ENCODE measurements around the gene SLC25A47.

SLC25A47 gene

DNA sequence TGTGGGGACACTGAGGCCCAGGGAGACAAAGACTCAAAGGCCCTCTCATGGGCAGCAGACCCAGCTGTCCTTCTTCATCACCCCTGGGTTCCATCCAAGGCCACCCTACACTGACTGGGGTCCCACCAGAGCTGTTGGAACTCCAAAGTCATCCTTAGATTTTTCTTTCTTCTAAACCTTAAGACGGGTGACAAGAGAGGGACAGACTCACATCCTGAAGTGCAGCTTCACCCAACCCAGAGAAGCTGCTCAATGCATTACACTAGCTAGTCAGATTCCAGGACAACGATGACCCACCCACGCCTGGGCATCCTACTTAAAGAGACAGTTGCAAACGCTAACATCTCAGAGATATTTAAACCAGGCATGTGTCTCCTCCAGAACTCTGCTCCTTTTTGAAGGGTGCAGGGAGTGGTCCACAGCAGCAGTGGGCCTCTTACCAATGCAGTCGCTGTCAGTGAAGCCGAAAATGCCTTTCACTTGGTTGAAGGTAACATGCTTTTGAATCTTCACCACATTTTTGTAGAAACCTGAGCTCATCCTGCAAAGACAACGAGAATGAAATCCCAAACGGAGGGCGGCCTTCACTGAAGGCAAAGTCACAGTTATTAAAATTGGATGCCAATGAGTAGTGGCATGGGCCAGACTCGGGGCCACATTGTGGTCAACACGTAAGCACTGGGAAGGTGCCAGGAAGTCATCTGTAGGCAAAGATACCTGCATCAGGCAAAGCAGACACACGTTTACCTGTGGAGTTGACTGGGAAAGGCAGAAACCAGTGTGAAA lies 23.4 kb downstream of the SLC25A47 start:
- no peaks in the 10 kb centered on the region for H3K27me3 ChIP-seq (replicated peaks; ENCODE audit: insufficient read depth, low read length)

GRCh38 chr14:100348253-100348729 lies 25.2 kb downstream of the SLC25A47 start:
- Histone ChIP-seq H4K20me1 (ENCODE audit: insufficient read depth, low read length) (no peaks in the 10 kb centered on the region), H3K4me2 (ENCODE audit: low read depth, low read length) (no peak overlapping the region), H3F3A (ENCODE audit: insufficient read depth, low read length) (no peaks in the 10 kb centered on the region), H3K4me1 (ENCODE audit: low read length) (no peaks in the 10 kb centered on the region), H3K9me3 (replicated peaks; ENCODE audit: insufficient read depth, low read length) (no peaks in the 10 kb centered on the region), H3K79me2 (ENCODE audit: low read length) (no peaks in the 10 kb centered on the region), H3K27me3 (replicated peaks; ENCODE audit: insufficient read depth, low read length) (no peaks in the 10 kb centered on the region), H3K27ac (ENCODE audit: low read length) (no peak overlapping the region), H3K4me3 (ENCODE audit: low read length) (no peak overlapping the region), H3K36me3 (replicated peaks; ENCODE audit: insufficient read depth, low read length) (no peaks in the 10 kb centered on the region), H3K9me2 (replicated peaks; ENCODE audit: insufficient read depth, low read length) (no peaks in the 10 kb centered on the region), H2AFZ (ENCODE audit: low read length) (no peak overlapping the region), H3K9ac (ENCODE audit: low read length) (no peak overlapping the region)
- DNase-seq, result no peak
- TF ChIP-seq EZH2phosphoT487 (IDR thresholded peaks at IDR 0.05; ENCODE audit: low read length), result no peak
- TF ChIP-seq CTCF (IDR thresholded peaks at IDR 0.05; ENCODE audit: low read length), result no peak
- TF ChIP-seq EZH2 (optimal IDR thresholded peaks at IDR 0.05; ENCODE audit: low read depth, low read length), result no peak

More for the DNA sequence above, 23.4 kb downstream of the SLC25A47 start:
- Histone ChIP-seq H2AFZ (ENCODE audit: low read length) (no peak overlapping the region), H3K9me3 (replicated peaks; ENCODE audit: insufficient read depth, low read length) (no peaks in the 10 kb centered on the region), H3K4me2 (ENCODE audit: low read depth, low read length) (no peak overlapping the region), H3K27ac (ENCODE audit: low read length) (no peak overlapping the region), H3K9me2 (replicated peaks; ENCODE audit: insufficient read depth, low read length) (no peaks in the 10 kb centered on the region), H3K9ac (ENCODE audit: low read length) (no peak overlapping the region), H3K36me3 (replicated peaks; ENCODE audit: insufficient read depth, low read length) (no peaks in the 10 kb centered on the region), H3K4me1 (ENCODE audit: low read length) (no peaks in the 10 kb centered on the region), H4K20me1 (ENCODE audit: insufficient read depth, low read length) (no peaks in the 10 kb centered on the region), H3K4me3 (ENCODE audit: low read length) (no peak overlapping the region), H3K79me2 (ENCODE audit: low read length) (no peaks in the 10 kb centered on the region), H3F3A (ENCODE audit: insufficient read depth, low read length) (no peaks in the 10 kb centered on the region)
- DNase-seq, result no peak
- TF ChIP-seq CTCF (IDR thresholded peaks at IDR 0.05; ENCODE audit: low read length), result no peak
- TF ChIP-seq EZH2phosphoT487 (IDR thresholded peaks at IDR 0.05; ENCODE audit: low read length), result no peak
- TF ChIP-seq EZH2 (optimal IDR thresholded peaks at IDR 0.05; ENCODE audit: low read depth, low read length), result no peak

DNA sequence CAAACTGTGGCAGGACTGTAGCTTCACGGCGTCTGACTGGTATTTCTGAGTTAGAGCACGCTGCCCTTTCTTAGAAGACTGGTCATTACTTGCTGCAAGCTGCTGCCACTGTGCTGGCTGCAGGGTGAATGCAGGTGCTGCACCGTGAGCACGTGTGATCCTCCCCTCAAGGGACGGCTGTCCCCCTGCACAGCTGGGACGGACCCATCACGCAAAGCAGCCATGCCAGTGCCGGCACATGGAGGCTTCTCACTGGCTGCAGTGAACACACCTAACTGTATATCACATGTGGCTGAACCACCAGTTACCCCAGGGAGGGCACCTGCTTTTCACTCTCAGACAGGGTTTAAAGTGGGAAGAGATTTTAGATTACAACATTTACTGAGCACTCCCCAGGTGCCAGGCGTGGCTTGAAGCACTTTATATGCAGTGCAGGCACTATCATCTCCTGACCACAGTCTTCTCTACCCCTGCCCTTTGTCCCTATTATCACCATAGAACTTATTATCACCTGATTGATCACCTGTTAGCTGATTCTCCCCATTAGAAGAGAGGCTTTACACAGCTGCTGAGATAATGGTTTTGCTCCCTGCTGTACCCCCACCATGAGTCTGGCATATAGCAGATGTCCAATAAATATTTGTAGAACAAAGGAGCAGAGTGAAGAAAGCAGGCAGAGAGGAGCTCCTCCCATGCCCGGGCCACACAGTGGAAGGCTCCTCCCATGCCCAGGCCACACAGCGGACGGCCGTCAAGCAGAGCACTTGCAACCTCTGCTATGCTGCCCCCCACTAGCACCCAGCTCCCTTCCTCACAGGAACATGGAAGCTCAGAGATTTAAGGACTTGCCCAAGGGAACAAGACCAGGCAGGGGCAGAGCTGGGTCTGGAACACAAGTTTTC lies 25.9 kb downstream of the SLC25A47 start:
- no peak for DNase-seq
- no peaks in the 10 kb centered on the region for H3F3A ChIP-seq (ENCODE audit: insufficient read depth, low read length)
- H3K4me2 ChIP-seq (ENCODE audit: low read depth, low read length), result no peak overlapping the region
- H3K79me2 ChIP-seq (ENCODE audit: low read length), result no peaks in the 10 kb centered on the region
- no peaks in the 10 kb centered on the region for H3K36me3 ChIP-seq (replicated peaks; ENCODE audit: insufficient read depth, low read length)
- H2AFZ ChIP-seq (ENCODE audit: low read length), result no peak overlapping the region
- no peaks in the 10 kb centered on the region for H3K9me2 ChIP-seq (replicated peaks; ENCODE audit: insufficient read depth, low read length)
- H3K27ac ChIP-seq (ENCODE audit: low read length), result no peak overlapping the region
- no peaks in the 10 kb centered on the region for H3K4me1 ChIP-seq (ENCODE audit: low read length)
- H3K27me3 ChIP-seq (replicated peaks; ENCODE audit: insufficient read depth, low read length), result no peaks in the 10 kb centered on the region
- no peak overlapping the region for H3K9ac ChIP-seq (ENCODE audit: low read length)
- H3K9me3 ChIP-seq (replicated peaks; ENCODE audit: insufficient read depth, low read length), result no peaks in the 10 kb centered on the region
- H4K20me1 ChIP-seq (ENCODE audit: insufficient read depth, low read length), result no peaks in the 10 kb centered on the region
- H3K4me3 ChIP-seq (ENCODE audit: low read length), result no peak overlapping the region
- no peak for TF ChIP-seq EZH2phosphoT487 (IDR thresholded peaks at IDR 0.05; ENCODE audit: low read length)
- no peak for TF ChIP-seq EZH2 (optimal IDR thresholded peaks at IDR 0.05; ENCODE audit: low read depth, low read length)
- no peak for TF ChIP-seq CTCF (IDR thresholded peaks at IDR 0.05; ENCODE audit: low read length)

All from MM.1S (cell line).